Fibroblast of the aortic adventitia (primary cell): ENCODE data around the gene LGALS3BP. TPM values are rescaled to one million over a fixed set of nuclear protein-coding genes. Genes with fewer than 3 reads are reported as not detected.
"Not testable (repeated sequence)": the region's sequence is repeated elsewhere in the genome, so short reads cannot be mapped to it uniquely, and the experiment has no call there.

Source experiments
- DNase-seq: peaks from one replicate; pipeline ENCODE4 v3.0.0-alpha.2; 2010; ENCODE audit warnings: low read depth
- H3K4me3 ChIP-seq: 2 replicates; pipeline ENCODE4 v1.5.1; 2011; ENCODE audit warnings: low read depth, mild to moderate bottlenecking, control low read depth, low read length, moderate library complexity
- CTCF ChIP-seq: IDR thresholded peaks from 2 replicates; pipeline ENCODE4 v1.5.1; 2011; ENCODE audit warnings: mild to moderate bottlenecking, low read length, control low read depth, inconsistent platforms; ENCODE audit not compliant: insufficient read depth
- total RNA-seq: library from RNA; depleted of rRNA; stranded (reverse); fragments of >200 nt; gene quantifications from 2 replicates; pipeline ENCODE4 v1.2.3, GENCODE V29; 2012; ENCODE audit warnings: low replicate concordance

The LGALS3BP gene
- total RNA-seq, 1 donor, result 87.2 TPM

- H3K4me3 ChIP-seq, result no peak overlapping the region
- no peak for DNase-seq
- no peak for TF ChIP-seq CTCF
Measured at GRCh38 chr17:78965491-78965924, 14.2 kb downstream of the LGALS3BP start.

- no peak for DNase-seq
- TF ChIP-seq CTCF, result no peak
- H3K4me3 ChIP-seq, result no peak overlapping the region
Measured at GRCh38 chr17:78963378-78963777, 16.3 kb downstream of the LGALS3BP start.

GRCh38 chr17:78962984-78963348, 16.8 kb downstream of the LGALS3BP start:
- not testable (repeated sequence) for DNase-seq, H3K4me3 ChIP-seq

GRCh38 chr17:78962345-78962983, 17.3 kb downstream of the LGALS3BP start:
- no peak for TF ChIP-seq CTCF
- H3K4me3 ChIP-seq, result no peak overlapping the region
- DNase-seq, result no peak

GRCh38 chr17:78961571-78961970, 18.2 kb downstream of the LGALS3BP start:
- no peak for TF ChIP-seq CTCF
- H3K4me3 ChIP-seq, result no peak overlapping the region
- DNase-seq, result no peak

GRCh38 chr17:78960928-78961327, 18.8 kb downstream of the LGALS3BP start:
- H3K4me3 ChIP-seq, result no peak overlapping the region
- TF ChIP-seq CTCF, result peak; percentile 1
- DNase-seq, result peak; percentile 70

GRCh38 chr17:78959803-78960202, 19.9 kb downstream of the LGALS3BP start:
- TF ChIP-seq CTCF, result no peak
- no peak for DNase-seq
- H3K4me3 ChIP-seq, result no peak overlapping the region
